Measurements from ENCODE around the gene PRKCZ. TPM values are rescaled to one million over a fixed set of nuclear protein-coding genes. Genes with fewer than 3 reads are reported as not detected.
A peak's percentile ranks its signal among the peaks of the same experiment; 100 is the strongest.

PRKCZ gene
- total and polyA plus RNA-seq, 2 experiments from 2014 or later = 26.2 to 36.9 TPM

DNA sequence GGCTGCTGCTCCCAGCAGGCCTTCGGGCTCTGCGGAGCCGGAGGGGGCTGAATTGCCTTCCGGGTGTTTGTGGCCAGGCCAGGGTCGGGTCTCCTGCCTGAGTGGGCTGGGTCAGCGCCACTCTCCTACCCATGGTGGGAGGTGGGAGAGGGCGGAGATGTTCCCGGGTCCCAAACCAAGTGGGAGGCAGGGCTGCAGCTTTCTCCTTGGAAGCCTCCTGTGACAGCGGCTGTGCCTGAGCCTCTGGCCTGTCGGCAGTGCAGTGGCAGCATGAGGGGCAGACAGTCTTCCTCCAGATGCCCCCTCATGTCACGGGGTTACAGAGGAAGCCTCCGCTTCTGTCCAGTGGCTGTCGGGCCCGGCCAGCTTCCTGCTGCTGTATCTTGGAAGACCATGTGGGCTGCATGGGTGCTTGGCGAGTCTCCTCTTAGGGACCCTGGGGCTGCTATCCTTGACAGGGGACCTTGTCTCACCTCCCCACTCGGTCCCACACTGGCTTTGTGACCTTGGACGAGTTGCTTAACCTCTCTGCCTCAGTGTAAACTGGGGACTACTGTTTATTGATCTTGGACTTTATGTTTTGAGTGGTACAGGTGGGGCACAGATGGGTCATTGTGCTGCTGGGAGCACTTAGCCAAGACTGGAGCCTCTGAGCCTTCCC is 182.2 kb downstream of the PRKCZ start:
- H3K4me1 ChIP-seq (ENCODE audit: insufficient read depth) = peaks cover 37% of the 10 kb centered on the region; the same call in 1 of the 2 replicates
- H3K4me1 Mint-ChIP-seq = peaks cover 55% of the 10 kb centered on the region
- H3K4me3 ChIP-seq = peak overlapping the region; percentile 85; the same call in 1 of the 2 replicates
- H3K36me3 Mint-ChIP-seq (ENCODE audit: low read depth) = peaks cover 10% of the 10 kb centered on the region; the same call in 2 of the 3 replicates
- H3K36me3 ChIP-seq (ENCODE audit: insufficient read depth) = no peaks in the 10 kb centered on the region
- no peak overlapping the region for H2AFZ ChIP-seq
- H3K9me2 ChIP-seq (ENCODE audit: insufficient read depth) = no peaks in the 10 kb centered on the region
- H3K9me3 Mint-ChIP-seq = no peaks in the 10 kb centered on the region; the same call in 2 of the 3 replicates
- H3K4me2 ChIP-seq = peak overlapping the region; percentile 99; the same call in 1 of the 2 replicates
- DNase-seq (ENCODE audit: low spot score) = no peak
- no peak for ATAC-seq
- peak overlapping the region; percentile 97 for H3K4me3 Mint-ChIP-seq
- TF ChIP-seq POLR2AphosphoS5 (IDR thresholded peaks at IDR 0.05; ENCODE audit: low read depth) (no peak), NANOG (IDR thresholded peaks at IDR 0.05; ENCODE audit: borderline replicate concordance) (no peak), CREB1 (CRISPR knock-in tag; IDR thresholded peaks at IDR 0.05; ENCODE audit: low read depth) (no peak)
- no peak overlapping the region for H3K27ac Mint-ChIP-seq
- peaks cover 68% of the 10 kb centered on the region for H4K20me1 ChIP-seq (replicated peaks; ENCODE audit: insufficient read depth)
- peaks cover 13% of the 10 kb centered on the region; the same call in 1 of the 2 replicates for H3F3A ChIP-seq (replicated peaks; ENCODE audit: low read depth)
- H3K79me2 ChIP-seq (replicated peaks; ENCODE audit: insufficient read depth) = peaks cover 86% of the 10 kb centered on the region
- H3K27me3 ChIP-seq (ENCODE audit: insufficient read depth) = no peaks in the 10 kb centered on the region
- peaks cover 21% of the 10 kb centered on the region for H3K27me3 Mint-ChIP-seq (ENCODE audit: insufficient read depth, low read depth, poor library complexity)
- H3K27ac ChIP-seq (ENCODE audit: low read depth) = peak overlapping the region; percentile 50; the same call in 1 of the 2 replicates

DNA sequence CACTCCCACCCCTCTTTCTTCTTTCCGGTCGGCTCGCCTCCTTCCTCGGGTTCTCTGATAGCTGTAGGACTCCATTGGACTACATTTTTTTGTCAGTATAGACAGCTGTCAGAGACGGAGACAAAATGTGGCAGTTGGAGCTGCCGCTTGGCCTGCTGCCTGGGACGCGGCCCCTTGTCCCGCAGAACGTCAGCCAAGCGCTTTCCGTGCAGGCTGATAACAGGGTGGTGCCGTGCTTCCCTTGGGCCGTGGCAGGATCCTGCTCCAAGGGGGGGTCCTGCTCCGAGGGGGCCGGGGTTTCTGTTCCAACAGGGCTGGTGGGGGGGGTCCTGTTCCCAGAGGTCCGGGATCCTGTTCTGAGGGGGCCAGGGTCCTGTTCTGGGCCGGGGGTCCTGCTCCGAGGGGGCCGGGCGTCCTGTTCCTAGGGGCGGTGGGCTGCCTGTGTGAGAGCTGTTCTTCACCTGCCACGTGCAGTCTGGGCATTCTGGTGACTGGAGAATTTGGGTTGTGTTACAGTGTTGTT is 182.8 kb downstream of the PRKCZ start:
- Mint-ChIP-seq H3K4me3 (peak overlapping the region; percentile 30; the same call in 2 of the 3 replicates), H3K9me3 (no peaks in the 10 kb centered on the region; the same call in 2 of the 3 replicates), H3K27ac (0 out of 2 replicates have a peak overlapping the region, but pooled peaks have one; percentile 36), H3K4me1 (peaks cover 58% of the 10 kb centered on the region), H3K36me3 (ENCODE audit: low read depth) (peaks cover 10% of the 10 kb centered on the region; the same call in 2 of the 3 replicates), H3K27me3 (ENCODE audit: insufficient read depth, low read depth, poor library complexity) (peaks cover 21% of the 10 kb centered on the region)
- Histone ChIP-seq H3K36me3 (ENCODE audit: insufficient read depth) (no peaks in the 10 kb centered on the region), H3K27ac (ENCODE audit: low read depth) (peak overlapping the region; percentile 50; the same call in 1 of the 2 replicates), H2AFZ (no peak overlapping the region), H3K27me3 (ENCODE audit: insufficient read depth) (no peaks in the 10 kb centered on the region), H3K4me3 (no peak overlapping the region), H4K20me1 (replicated peaks; ENCODE audit: insufficient read depth) (peaks cover 74% of the 10 kb centered on the region), H3K4me2 (no peak overlapping the region; the same call in 1 of the 2 replicates), H3K4me1 (ENCODE audit: insufficient read depth) (peaks cover 37% of the 10 kb centered on the region; the same call in 1 of the 2 replicates), H3K9me2 (ENCODE audit: insufficient read depth) (no peaks in the 10 kb centered on the region), H3K79me2 (replicated peaks; ENCODE audit: insufficient read depth) (peaks cover 92% of the 10 kb centered on the region), H3F3A (replicated peaks; ENCODE audit: low read depth) (peaks cover 13% of the 10 kb centered on the region; the same call in 1 of the 2 replicates)
- peak; percentile 3 for DNase-seq (ENCODE audit: low spot score)
- TF ChIP-seq, protein P1, sequence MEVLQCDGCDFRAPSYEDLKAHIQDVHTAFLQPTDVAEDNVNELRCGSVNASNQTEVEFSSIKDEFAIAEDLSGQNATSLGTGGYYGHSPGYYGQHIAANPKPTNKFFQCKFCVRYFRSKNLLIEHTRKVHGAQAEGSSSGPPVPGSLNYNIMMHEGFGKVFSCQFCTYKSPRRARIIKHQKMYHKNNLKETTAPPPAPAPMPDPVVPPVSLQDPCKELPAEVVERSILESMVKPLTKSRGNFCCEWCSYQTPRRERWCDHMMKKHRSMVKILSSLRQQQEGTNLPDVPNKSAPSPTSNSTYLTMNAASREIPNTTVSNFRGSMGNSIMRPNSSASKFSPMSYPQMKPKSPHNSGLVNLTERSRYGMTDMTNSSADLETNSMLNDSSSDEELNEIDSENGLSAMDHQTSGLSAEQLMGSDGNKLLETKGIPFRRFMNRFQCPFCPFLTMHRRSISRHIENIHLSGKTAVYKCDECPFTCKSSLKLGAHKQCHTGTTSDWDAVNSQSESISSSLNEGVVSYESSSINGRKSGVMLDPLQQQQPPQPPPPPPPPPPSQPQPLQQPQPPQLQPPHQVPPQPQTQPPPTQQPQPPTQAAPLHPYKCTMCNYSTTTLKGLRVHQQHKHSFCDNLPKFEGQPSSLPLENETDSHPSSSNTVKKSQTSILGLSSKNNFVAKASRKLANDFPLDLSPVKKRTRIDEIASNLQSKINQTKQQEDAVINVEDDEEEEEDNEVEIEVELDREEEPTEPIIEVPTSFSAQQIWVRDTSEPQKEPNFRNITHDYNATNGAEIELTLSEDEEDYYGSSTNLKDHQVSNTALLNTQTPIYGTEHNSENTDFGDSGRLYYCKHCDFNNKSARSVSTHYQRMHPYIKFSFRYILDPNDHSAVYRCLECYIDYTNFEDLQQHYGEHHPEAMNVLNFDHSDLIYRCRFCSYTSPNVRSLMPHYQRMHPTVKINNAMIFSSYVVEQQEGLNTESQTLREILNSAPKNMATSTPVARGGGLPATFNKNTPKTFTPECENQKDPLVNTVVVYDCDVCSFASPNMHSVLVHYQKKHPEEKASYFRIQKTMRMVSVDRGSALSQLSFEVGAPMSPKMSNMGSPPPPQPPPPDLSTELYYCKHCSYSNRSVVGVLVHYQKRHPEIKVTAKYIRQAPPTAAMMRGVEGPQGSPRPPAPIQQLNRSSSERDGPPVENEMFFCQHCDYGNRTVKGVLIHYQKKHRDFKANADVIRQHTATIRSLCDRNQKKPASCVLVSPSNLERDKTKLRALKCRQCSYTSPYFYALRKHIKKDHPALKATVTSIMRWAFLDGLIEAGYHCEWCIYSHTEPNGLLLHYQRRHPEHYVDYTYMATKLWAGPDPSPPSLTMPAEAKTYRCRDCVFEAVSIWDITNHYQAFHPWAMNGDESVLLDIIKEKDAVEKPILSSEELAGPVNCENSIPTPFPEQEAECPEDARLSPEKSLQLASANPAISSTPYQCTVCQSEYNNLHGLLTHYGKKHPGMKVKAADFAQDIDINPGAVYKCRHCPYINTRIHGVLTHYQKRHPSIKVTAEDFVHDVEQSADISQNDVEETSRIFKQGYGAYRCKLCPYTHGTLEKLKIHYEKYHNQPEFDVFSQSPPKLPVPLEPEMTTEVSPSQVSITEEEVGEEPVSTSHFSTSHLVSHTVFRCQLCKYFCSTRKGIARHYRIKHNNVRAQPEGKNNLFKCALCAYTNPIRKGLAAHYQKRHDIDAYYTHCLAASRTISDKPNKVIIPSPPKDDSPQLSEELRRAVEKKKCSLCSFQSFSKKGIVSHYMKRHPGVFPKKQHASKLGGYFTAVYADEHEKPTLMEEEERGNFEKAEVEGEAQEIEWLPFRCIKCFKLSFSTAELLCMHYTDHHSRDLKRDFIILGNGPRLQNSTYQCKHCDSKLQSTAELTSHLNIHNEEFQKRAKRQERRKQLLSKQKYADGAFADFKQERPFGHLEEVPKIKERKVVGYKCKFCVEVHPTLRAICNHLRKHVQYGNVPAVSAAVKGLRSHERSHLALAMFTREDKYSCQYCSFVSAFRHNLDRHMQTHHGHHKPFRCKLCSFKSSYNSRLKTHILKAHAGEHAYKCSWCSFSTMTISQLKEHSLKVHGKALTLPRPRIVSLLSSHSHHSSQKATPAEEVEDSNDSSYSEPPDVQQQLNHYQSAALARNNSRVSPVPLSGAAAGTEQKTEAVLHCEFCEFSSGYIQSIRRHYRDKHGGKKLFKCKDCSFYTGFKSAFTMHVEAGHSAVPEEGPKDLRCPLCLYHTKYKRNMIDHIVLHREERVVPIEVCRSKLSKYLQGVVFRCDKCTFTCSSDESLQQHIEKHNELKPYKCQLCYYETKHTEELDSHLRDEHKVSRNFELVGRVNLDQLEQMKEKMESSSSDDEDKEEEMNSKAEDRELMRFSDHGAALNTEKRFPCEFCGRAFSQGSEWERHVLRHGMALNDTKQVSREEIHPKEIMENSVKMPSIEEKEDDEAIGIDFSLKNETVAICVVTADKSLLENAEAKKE (CRISPR knock-in tag; IDR thresholded peaks at IDR 0.05) = no peak
- no peak for TF ChIP-seq EZH2 (IDR thresholded peaks at IDR 0.05; ENCODE audit: low read depth, unreplicated experiment)
- TF ChIP-seq, protein P2, sequence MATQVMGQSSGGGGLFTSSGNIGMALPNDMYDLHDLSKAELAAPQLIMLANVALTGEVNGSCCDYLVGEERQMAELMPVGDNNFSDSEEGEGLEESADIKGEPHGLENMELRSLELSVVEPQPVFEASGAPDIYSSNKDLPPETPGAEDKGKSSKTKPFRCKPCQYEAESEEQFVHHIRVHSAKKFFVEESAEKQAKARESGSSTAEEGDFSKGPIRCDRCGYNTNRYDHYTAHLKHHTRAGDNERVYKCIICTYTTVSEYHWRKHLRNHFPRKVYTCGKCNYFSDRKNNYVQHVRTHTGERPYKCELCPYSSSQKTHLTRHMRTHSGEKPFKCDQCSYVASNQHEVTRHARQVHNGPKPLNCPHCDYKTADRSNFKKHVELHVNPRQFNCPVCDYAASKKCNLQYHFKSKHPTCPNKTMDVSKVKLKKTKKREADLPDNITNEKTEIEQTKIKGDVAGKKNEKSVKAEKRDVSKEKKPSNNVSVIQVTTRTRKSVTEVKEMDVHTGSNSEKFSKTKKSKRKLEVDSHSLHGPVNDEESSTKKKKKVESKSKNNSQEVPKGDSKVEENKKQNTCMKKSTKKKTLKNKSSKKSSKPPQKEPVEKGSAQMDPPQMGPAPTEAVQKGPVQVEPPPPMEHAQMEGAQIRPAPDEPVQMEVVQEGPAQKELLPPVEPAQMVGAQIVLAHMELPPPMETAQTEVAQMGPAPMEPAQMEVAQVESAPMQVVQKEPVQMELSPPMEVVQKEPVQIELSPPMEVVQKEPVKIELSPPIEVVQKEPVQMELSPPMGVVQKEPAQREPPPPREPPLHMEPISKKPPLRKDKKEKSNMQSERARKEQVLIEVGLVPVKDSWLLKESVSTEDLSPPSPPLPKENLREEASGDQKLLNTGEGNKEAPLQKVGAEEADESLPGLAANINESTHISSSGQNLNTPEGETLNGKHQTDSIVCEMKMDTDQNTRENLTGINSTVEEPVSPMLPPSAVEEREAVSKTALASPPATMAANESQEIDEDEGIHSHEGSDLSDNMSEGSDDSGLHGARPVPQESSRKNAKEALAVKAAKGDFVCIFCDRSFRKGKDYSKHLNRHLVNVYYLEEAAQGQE (IDR thresholded peaks at IDR 0.05; ENCODE audit: unreplicated experiment) = no peak
- ATAC-seq = no peak
